Breast epithelium (tissue), 4 donors: ENCODE data around the gene ZDHHC12. TPM values are rescaled to one million over a fixed set of nuclear protein-coding genes. Genes with fewer than 3 reads are reported as not detected.

Experiments used
- DNase-seq, 2 donors: peaks; one replicate each; pipeline ENCODE4 v3.0.0-alpha.2; 2019; ENCODE audit warnings: low spot score in 2 of 2
- H3K27ac ChIP-seq, 2 donors: fragments of 200-600 bp; sonication (generic) in 1 of 2; one replicate each; pipeline ENCODE4 v1.5.1; 2016 to 2019; ENCODE audit warnings: mild to moderate bottlenecking in 1 of 2
- H3K27me3 ChIP-seq, 2 donors: fragments of 200-600 bp; sonication (generic) in 1 of 2; one replicate each; pipeline versions ENCODE4 v1.5.1 to v1.6.0; 2017 to 2019; ENCODE audit warnings: control low read depth in 1 of 2, mild to moderate bottlenecking in 1 of 2
- H3K36me3 ChIP-seq: fragments of 200-600 bp; one replicate; pipeline ENCODE4 v1.5.1; 2019
- H3K4me1 ChIP-seq, 2 donors: fragments of 200-600 bp; sonication (generic); one replicate each; pipeline ENCODE4 v1.5.1; 2016 to 2019; ENCODE audit warnings: control low read depth in 1 of 2
- H3K4me3 ChIP-seq, 3 donors: fragments of 200-600 bp; sonication (generic); 1 replicate in 2 of 3; 2 replicates in 1 of 3; pipeline ENCODE4 v1.5.1; 2016 to 2019; ENCODE audit warnings: mild to moderate bottlenecking in 3 of 3, moderate library complexity in 2 of 3
- H3K9me3 ChIP-seq, 2 donors: fragments of 200-600 bp; sonication (generic) in 1 of 2; one replicate each; pipeline ENCODE4 v1.5.1; 2016 to 2019; ENCODE audit warnings: control low read depth in 1 of 2
- CTCF ChIP-seq, 3 donors: fragments of 450-650 bp; IDR thresholded peaks; one replicate each; pipeline ENCODE4 v1.5.1; 2016 to 2017; ENCODE audit warnings: antibody characterized with exemption in 3 of 3, mild to moderate bottlenecking in 3 of 3, moderate library complexity in 3 of 3
- POLR2A ChIP-seq: fragments of 450-650 bp; IDR thresholded peaks from one replicate; pipeline ENCODE4 v1.6.1; 2016; ENCODE audit warnings: antibody characterized with exemption, mild to moderate bottlenecking, moderate library complexity
- POLR2AphosphoS5 ChIP-seq, 3 donors: sonication (generic); formaldehyde crosslinking; IDR thresholded peaks; one replicate each; pipeline ENCODE4 v1.6.1; 2017; ENCODE audit warnings: antibody characterized with exemption in 3 of 3
- intact Hi-C: fragments of 100-400 bp; cut with DNase I; formaldehyde crosslinking; loops from one replicate; pipeline ENCODE4 v1.15.1; 2023; ENCODE audit warnings: low total_unique reads
- total RNA-seq, 3 donors: library from RNA; depleted of rRNA; stranded (reverse); fragments of >200 nt; gene quantifications; one replicate each; pipeline ENCODE4 v1.1.0, GENCODE V29; 2016

The ZDHHC12 gene
- total RNA-seq, 3 donors from 2014 or later, result 15.7 to 33.7 (median 30.2) TPM

GRCh38 chr9:128684065-128684324, 39.9 kb downstream of the ZDHHC12 start:
- H3K4me1 ChIP-seq, result peaks cover 0 to 16% of the 10 kb centered on the region in 2 donors
- TF ChIP-seq CTCF (IDR thresholded peaks at IDR 0.05) (no peak), POLR2A (no peak)
- DNase-seq, result no peak
- H3K27ac ChIP-seq, result peak overlapping the region; percentile 93 to 94
- peak overlapping the region; percentile 45 to 77 (median 69) for H3K4me3 ChIP-seq
- no peaks in the 10 kb centered on the region for H3K27me3 ChIP-seq
- no peaks in the 10 kb centered on the region for H3K9me3 ChIP-seq
- no peaks in the 10 kb centered on the region for H3K36me3 ChIP-seq
- intact Hi-C loops, result no loop called here

GRCh38 chr9:128683340-128684064, 40.4 kb downstream of the ZDHHC12 start:
- DNase-seq, result peak in 1 of 2 donors; percentile 73
- Histone ChIP-seq H3K36me3 (no peaks in the 10 kb centered on the region), H3K27ac (peak overlapping the region; percentile 93 to 94), H3K27me3 (no peaks in the 10 kb centered on the region), H3K4me1 (peaks cover 0 to 16% of the 10 kb centered on the region in 2 donors), H3K4me3 (peak overlapping the region; percentile 45 to 77 (median 69)), H3K9me3 (no peaks in the 10 kb centered on the region)
- TF ChIP-seq POLR2A, result no peak
- no peak for TF ChIP-seq POLR2AphosphoS5 (IDR thresholded peaks at IDR 0.05)
- TF ChIP-seq CTCF (IDR thresholded peaks at IDR 0.05), result no peak
- intact Hi-C loops, result no loop called here

- no peaks in the 10 kb centered on the region for H3K27me3 ChIP-seq
- H3K27ac ChIP-seq, result no peak overlapping the region
- no peaks in the 10 kb centered on the region for H3K4me1 ChIP-seq
- no peak for TF ChIP-seq POLR2AphosphoS5 (IDR thresholded peaks at IDR 0.05)
- no peak for TF ChIP-seq CTCF (IDR thresholded peaks at IDR 0.05)
- TF ChIP-seq POLR2A, result no peak
- no peak for DNase-seq
- H3K4me3 ChIP-seq, result no peak overlapping the region
- intact Hi-C loops, result loop anchor here (2.0 kb wide), 1 partner anchor 17 kb away; no protein-coding TSS in a partner anchor
- no peaks in the 10 kb centered on the region for H3K36me3 ChIP-seq
- no peaks in the 10 kb centered on the region for H3K9me3 ChIP-seq
Measured at GRCh38 chr9:128677794-128678193, 46.1 kb downstream of the ZDHHC12 start.

- TF ChIP-seq POLR2A (no peak), CTCF (IDR thresholded peaks at IDR 0.05) (no peak), POLR2AphosphoS5 (IDR thresholded peaks at IDR 0.05) (no peak)
- H3K4me3 ChIP-seq, result no peak overlapping the region
- H3K27ac ChIP-seq, result no peak overlapping the region
- intact Hi-C loops, result no loop called here
- no peak for DNase-seq
- no peaks in the 10 kb centered on the region for H3K27me3 ChIP-seq
- no peaks in the 10 kb centered on the region for H3K9me3 ChIP-seq
- H3K4me1 ChIP-seq, result no peaks in the 10 kb centered on the region
- no peaks in the 10 kb centered on the region for H3K36me3 ChIP-seq
Measured at GRCh38 chr9:128675382-128675781, 48.5 kb downstream of the ZDHHC12 start.

Other genes with a start within 250 kb of the ZDHHC12 start
- gene GLE1, start 219.4 kb downstream of the ZDHHC12 start, total RNA-seq, result 10 to 100 TPM; 22.9 to 31.9 (median 26.7) TPM
- gene SPTAN1, start 171.5 kb downstream of the ZDHHC12 start, total RNA-seq, result 100 to 1,000 TPM; 217 to 264 (median 254) TPM
- gene DYNC2I2, start 67.3 kb downstream of the ZDHHC12 start, total RNA-seq, result 10 to 100 TPM; 23.7 to 67.0 (median 54.1) TPM
- 100 to 1,000 TPM; 142 to 168 (median 158) TPM for gene SET, start 34.9 kb downstream of the ZDHHC12 start, total RNA-seq
- gene PKN3, start 21.6 kb downstream of the ZDHHC12 start, total RNA-seq, result 1 to 10 TPM; 2.6 to 8.5 (median 7.0) TPM
- 10 to 100 TPM; 31.2 to 42.9 (median 34.1) TPM for gene ZER1, start 47.8 kb upstream of the ZDHHC12 start, total RNA-seq
- 10 to 100 TPM; 14.4 to 20.0 (median 16.2) TPM for gene TBC1D13, start 63.1 kb upstream of the ZDHHC12 start, total RNA-seq
- 10 to 100 TPM; 25.6 to 39.7 (median 25.8) TPM for gene ENDOG, start 94.4 kb upstream of the ZDHHC12 start, total RNA-seq
- gene SPOUT1, start 105.7 kb upstream of the ZDHHC12 start, total RNA-seq, result 10 to 100 TPM; 23.0 to 40.0 (median 31.5) TPM
- 1 to 10 TPM; 3.0 to 7.6 (median 7.2) TPM for gene KYAT1, start 157.8 kb upstream of the ZDHHC12 start, total RNA-seq
- gene LRRC8A, start 158.0 kb upstream of the ZDHHC12 start, total RNA-seq, result 10 to 100 TPM; 26.1 to 52.7 (median 40.6) TPM
- 10 to 100 TPM; 24.3 to 67.0 (median 44.8) TPM for gene PHYHD1, start 196.9 kb upstream of the ZDHHC12 start, total RNA-seq
- 10 to 100 TPM; 11.1 to 16.2 (median 14.3) TPM for gene DOLK, start 223.5 kb upstream of the ZDHHC12 start, total RNA-seq
- 10 to 100 TPM; 32.3 to 49.5 (median 36.0) TPM for gene NUP188, start 223.6 kb upstream of the ZDHHC12 start, total RNA-seq